Colonic mucosa (tissue), 4 donors: ENCODE results near the gene MTAP. TPM values are rescaled to one million over a fixed set of nuclear protein-coding genes. Genes with fewer than 3 reads are reported as not detected.

Source experiments
- DNase-seq: peaks from one replicate; pipeline ENCODE4 v3.0.0-alpha.2; 2020
- H3K27ac ChIP-seq: fragments of 200-600 bp; one replicate; pipeline ENCODE4 v1.8.0; 2021
- H3K27me3 ChIP-seq: fragments of 200-600 bp; one replicate; pipeline ENCODE4 v1.8.0; 2021
- H3K36me3 ChIP-seq: fragments of 200-600 bp; one replicate; pipeline ENCODE4 v1.8.0; 2021
- H3K4me1 ChIP-seq: fragments of 200-600 bp; one replicate; pipeline ENCODE4 v1.8.0; 2021; ENCODE audit warnings: mild to moderate bottlenecking
- H3K4me3 ChIP-seq: fragments of 200-600 bp; one replicate; pipeline ENCODE4 v1.8.0; 2021
- H3K9ac ChIP-seq, 2 donors: one replicate each; pipeline ENCODE4 v1.7.0; 2013; ENCODE audit warnings: control low read depth in 2 of 2, low read depth in 2 of 2, low read length in 2 of 2
- H3K9me3 ChIP-seq: fragments of 200-600 bp; one replicate; pipeline ENCODE4 v1.8.0; 2021
- intact Hi-C: fragments of 100-400 bp; cut with DNase I; formaldehyde crosslinking; loops from one replicate; pipeline ENCODE4 v1.14.1; 2022
- total RNA-seq, 2 donors: library from RNA; stranded (reverse); fragmentation: NEBNext Ultra II Directional in 1 of 2; extraction: Animal tissue kit (Norgen Biotek cat#: 25700) in 1 of 2; gene quantifications; one replicate each; pipeline ENCODE4 v1.2.1, GENCODE V29; 2021
- TF ChIP-seq, protein P1 (sequence below): fragments of 200-600 bp; IDR thresholded peaks from one replicate; pipeline ENCODE4 v1.8.0; 2022; ENCODE audit warnings: antibody characterized with exemption, mild to moderate bottlenecking
- donor health status: healthy.
- donor health status: DM: no; HTN: no; CAD: no.
- donor health status: DM: no; HTN: no; CAD: no.

MTAP gene
- total RNA-seq, 2 donors from 2014 or later: 22.0 to 24.4 TPM

DNA sequence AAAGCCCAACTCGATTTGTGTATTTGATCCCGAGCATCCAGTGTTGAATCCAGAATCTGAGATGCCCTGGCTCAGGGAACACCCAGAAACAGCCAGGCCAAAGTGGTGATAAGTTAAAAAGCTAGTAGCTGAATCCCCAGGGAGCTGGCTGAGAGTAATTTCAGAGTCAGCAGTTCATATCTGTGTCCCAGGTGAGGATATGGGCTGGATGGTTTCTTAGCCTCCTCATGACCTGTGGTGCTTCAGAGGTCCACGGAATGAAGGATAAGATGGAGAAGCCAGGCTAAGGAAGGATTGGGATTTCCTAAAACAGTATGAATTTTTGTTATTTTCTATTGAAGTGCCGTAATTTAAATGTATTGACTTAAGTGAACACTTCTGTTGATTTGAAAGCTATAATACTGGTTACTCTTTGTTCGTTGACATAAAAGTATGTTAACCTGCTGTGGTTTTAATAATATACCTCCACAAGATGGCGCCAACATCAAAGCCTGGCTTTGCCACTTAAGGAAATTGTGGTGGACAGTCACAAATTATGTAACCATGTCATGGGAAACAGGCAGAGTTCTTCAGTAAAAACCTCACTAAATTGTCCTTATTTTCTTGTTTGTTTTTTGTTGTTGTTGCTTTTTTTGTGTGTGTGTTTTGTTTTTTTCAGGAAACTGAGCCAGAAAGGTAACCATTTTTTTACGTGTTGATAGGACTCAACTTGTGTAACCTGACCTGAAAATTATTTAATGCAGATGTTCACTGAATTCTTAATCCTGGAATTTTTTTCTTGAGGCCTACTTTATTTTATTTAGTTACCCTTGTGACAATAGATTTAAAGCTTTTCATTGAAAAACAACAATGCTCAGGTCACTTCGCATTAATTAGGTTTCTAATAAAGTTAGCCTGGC lies 11.4 kb downstream of the MTAP start:
- H3K27me3 ChIP-seq: no peaks in the 10 kb centered on the region
- no peak overlapping the region for H3K4me3 ChIP-seq
- TF ChIP-seq, protein P1, sequence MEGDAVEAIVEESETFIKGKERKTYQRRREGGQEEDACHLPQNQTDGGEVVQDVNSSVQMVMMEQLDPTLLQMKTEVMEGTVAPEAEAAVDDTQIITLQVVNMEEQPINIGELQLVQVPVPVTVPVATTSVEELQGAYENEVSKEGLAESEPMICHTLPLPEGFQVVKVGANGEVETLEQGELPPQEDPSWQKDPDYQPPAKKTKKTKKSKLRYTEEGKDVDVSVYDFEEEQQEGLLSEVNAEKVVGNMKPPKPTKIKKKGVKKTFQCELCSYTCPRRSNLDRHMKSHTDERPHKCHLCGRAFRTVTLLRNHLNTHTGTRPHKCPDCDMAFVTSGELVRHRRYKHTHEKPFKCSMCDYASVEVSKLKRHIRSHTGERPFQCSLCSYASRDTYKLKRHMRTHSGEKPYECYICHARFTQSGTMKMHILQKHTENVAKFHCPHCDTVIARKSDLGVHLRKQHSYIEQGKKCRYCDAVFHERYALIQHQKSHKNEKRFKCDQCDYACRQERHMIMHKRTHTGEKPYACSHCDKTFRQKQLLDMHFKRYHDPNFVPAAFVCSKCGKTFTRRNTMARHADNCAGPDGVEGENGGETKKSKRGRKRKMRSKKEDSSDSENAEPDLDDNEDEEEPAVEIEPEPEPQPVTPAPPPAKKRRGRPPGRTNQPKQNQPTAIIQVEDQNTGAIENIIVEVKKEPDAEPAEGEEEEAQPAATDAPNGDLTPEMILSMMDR: peak; percentile 85
- H3K27ac ChIP-seq: no peak overlapping the region
- H3K9ac ChIP-seq: no peak overlapping the region
- H3K9me3 ChIP-seq: no peaks in the 10 kb centered on the region
- no peaks in the 10 kb centered on the region for H3K4me1 ChIP-seq
- intact Hi-C loops: loop anchor here (2.0 to 10.0 kb wide), 4 partner anchors 191 to 638 kb away; partner anchors contain the start of gene CDKN2B
- peak; percentile 77 for DNase-seq
- H3K36me3 ChIP-seq: peaks cover 3% of the 10 kb centered on the region

GRCh38 chr9:21815643-21816042 lies 13.2 kb downstream of the MTAP start:
- no peak for DNase-seq
- H3K27me3 ChIP-seq: no peaks in the 10 kb centered on the region
- TF ChIP-seq, protein P1: no peak
- H3K9me3 ChIP-seq: no peaks in the 10 kb centered on the region
- H3K27ac ChIP-seq: no peak overlapping the region
- H3K36me3 ChIP-seq: peaks cover 7% of the 10 kb centered on the region
- no peak overlapping the region for H3K9ac ChIP-seq
- no peaks in the 10 kb centered on the region for H3K4me1 ChIP-seq
- intact Hi-C loops: loop anchor here (10.0 kb wide), 1 partner anchor 189 kb away; the partner anchor contains the start of gene CDKN2B
- H3K4me3 ChIP-seq: no peak overlapping the region

DNA sequence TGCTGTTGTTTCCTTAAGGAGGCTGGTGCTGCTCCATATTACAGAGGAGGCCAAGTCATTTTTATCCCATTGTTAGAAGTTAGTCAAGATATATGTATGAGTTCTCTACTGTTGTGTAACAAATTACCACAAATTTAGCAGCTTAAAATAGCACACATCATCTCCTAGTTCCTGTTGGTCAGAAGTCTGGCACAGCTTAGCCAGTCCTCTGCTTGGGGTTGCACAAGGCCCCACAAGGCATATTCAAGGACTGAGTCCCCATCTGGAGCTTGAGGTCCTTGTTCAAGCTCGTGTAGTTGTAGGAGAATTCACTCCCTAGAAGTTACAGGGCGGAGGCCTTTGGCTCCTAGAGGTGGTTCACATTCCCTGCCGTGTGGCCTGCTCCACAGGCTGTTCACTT lies 14.7 kb downstream of the MTAP start:
- no peaks in the 10 kb centered on the region for H3K9me3 ChIP-seq
- TF ChIP-seq, protein P1: no peak
- peaks cover 7% of the 10 kb centered on the region for H3K36me3 ChIP-seq
- DNase-seq: no peak
- no peak overlapping the region for H3K4me3 ChIP-seq
- no peak overlapping the region for H3K27ac ChIP-seq
- no peaks in the 10 kb centered on the region for H3K4me1 ChIP-seq
- intact Hi-C loops: loop anchor here (10.0 kb wide), 1 partner anchor 188 kb away; the partner anchor contains the start of gene CDKN2B
- H3K9ac ChIP-seq: no peak overlapping the region
- no peaks in the 10 kb centered on the region for H3K27me3 ChIP-seq

DNA sequence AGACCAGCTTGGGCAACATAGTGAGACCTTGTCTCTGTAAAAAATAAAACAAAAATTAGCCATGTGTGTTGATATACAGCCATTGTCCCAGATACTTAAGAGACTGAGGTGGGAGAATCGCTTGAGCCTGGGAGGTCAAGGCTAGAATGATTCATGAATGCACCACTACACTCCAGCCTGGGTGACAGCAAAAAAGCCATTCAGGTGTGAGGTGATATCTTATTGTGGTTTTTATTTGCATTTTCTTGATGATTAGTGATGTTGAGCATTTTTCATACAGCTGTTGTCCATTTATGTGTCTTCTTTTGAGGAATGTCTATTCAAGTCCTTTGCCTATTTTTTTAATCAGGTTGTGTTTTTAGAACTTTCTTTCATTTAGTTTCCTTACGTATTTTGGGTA lies 23.2 kb downstream of the MTAP start:
- intact Hi-C loops: no loop called here
- Histone ChIP-seq H3K4me3 (no peak overlapping the region), H3K4me1 (no peaks in the 10 kb centered on the region), H3K27ac (no peak overlapping the region), H3K9ac (no peak overlapping the region), H3K27me3 (no peaks in the 10 kb centered on the region), H3K36me3 (no peaks in the 10 kb centered on the region), H3K9me3 (no peaks in the 10 kb centered on the region)
- TF ChIP-seq, protein P1: no peak
- no peak for DNase-seq

- no peaks in the 10 kb centered on the region for H3K36me3 ChIP-seq
- no peaks in the 10 kb centered on the region for H3K4me1 ChIP-seq
- H3K9ac ChIP-seq: no peak overlapping the region
- TF ChIP-seq, protein P1: no peak
- no peaks in the 10 kb centered on the region for H3K9me3 ChIP-seq
- no peak for DNase-seq
- H3K27me3 ChIP-seq: no peaks in the 10 kb centered on the region
- H3K4me3 ChIP-seq: no peak overlapping the region
- H3K27ac ChIP-seq: no peak overlapping the region
- intact Hi-C loops: no loop called here
Observed at GRCh38 chr9:21828853-21829410, 26.5 kb downstream of the MTAP start.
